Stimulated activated CD8-positive, alpha-beta memory T cell treated with anti-CD3 and anti-CD28 coated beads, Interleukin-4, amount 100 ng/mL, for 48 hours (primary cell): Measurements from ENCODE around the gene NGLY1.

ENCODE experiments used
- DNase-seq: peaks from one replicate; pipeline ENCODE4 v3.0.0-alpha.2; 2020

Gene NGLY1

DNA sequence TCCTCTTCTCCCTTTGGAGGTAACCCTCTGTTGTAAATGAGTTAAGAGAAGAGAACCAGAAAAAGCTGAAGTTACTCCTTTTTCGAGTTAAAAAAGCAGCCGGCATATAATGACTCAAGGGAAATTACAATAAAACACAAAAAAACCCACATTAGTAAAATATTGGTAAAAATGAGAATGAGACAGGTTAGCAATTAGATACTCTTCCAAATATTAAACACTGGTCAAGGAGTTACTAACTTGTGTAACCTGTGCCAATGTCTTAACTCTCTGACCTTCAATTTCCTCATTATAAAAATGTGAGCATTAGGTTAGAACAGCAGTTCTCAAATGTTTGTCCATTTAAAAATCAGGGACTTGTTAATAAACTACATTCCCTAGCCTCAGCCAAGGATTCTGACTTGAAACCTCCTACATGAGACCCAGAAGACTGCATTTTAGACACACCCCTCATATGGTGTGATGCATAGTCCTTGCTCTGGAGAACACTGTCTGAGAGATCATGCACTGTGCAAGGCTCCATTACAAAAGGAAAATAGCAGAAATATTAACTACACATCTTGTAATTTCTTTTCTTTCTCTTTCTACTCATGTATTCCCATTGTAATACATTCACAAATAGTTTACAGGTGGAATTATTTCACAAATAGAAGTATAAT lies 75.8 kb downstream of the NGLY1 start:
- DNase-seq: no peak

- DNase-seq: no peak
Measured at GRCh38 chr3:25706213-25706612, 77.0 kb downstream of the NGLY1 start.

DNA sequence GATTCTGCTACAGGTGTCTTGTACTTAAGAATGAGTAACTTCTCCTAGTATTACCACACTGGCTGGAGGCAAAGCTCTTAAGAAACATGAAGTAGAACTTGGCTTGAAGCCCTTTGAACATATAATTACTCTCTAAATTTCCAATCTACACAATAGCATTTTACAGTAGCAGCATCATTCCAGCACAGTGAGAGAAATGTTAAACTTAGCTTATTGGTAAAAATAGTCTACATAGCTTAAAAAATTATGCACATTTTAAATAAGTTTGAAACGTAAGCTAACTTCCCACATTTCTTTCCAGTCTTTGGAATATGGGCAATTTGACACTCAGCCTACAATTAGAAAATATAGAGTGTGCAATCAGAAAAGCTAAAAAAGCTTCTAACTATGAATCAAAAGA lies 85.7 kb downstream of the NGLY1 start:
- DNase-seq: no peak

DNA sequence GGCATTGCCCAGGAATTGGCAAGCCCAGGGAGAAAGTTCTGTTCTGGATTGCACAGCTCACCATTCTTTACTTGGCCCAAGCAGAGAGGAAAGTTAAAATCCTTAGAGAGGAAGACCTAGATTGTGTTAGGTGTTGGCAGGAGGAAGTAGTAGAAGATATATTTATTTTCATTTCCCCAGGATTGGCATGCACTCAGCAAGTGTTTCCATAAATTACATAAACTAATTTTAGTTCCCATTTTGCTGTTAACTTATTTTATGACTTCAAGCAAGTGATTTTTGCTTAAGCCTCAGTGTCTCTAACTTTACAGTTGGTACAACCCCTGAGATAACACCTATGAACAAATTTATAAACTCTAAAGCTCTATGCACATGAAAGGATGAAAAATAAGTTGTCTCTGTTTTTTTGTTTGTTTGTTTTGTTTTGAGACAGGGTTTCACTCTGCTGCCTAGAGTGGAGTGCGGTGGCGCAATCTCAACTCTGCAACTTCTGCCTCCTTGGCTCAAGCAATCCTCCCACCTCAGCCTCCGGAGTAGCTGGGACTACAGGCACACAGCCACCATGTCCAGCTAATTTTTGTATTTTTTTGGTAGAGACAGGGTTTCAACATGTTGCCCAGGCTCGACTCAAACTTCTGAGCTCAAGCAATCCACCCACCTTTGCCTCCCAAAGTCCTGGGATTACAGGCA lies 87.4 kb downstream of the NGLY1 start:
- DNase-seq: no peak

- no peak for DNase-seq
Measured at GRCh38 chr3:25693238-25693637, 90.0 kb downstream of the NGLY1 start.

DNA sequence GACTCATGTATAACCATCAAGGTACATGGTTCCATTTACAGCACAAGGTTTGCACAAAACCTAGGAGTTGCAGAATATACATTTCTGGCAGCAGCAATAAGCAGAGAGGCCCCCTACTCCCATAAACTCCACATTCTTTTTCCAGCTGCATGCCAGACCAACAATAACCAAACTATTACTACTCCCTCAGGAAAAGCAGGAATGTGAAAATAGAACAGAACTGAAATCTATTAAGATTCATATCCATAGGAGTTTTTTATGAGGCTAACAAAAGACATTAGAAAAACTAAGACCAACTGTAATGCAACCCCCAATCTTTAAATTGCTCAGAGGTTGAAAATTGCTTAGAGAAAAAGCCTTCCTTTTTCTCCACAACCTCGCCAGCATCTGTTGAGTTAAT lies 90.9 kb downstream of the NGLY1 start:
- no peak for DNase-seq

DNA sequence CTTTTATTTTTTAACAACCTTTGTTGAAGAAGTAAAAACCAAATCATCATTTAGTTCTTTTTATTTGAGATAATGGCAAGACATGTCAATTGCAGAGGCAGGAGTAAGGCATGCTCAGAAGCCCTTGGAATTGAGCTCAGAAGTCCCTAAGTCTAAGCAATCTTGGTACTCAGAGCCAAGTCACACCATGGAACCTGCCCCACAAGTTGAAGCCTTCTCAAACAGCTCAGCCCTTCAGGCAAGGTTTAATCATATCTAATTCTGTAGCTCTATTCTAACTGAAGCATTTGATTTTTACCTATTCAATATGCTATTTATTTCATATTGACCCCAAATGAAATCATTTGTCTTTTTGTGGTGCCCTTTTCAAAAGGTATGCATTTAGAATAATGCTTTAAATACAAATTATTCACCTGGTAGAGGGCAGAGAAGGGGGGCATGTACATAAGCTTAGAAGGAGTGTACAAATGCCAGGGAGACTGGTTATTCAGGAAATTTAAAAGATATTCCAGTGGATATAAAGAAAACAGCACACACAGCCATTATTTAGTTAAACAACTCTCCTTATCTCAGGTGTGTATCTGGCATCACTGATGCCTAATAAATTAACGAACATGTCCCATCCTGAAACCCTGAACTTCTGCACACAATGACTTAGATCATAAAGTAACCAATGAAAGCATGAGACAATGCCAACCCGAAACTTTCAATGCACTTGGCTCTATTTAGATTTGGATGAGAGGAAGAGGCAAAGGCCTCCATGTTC lies 92.3 kb downstream of the NGLY1 start:
- no peak for DNase-seq

DNA sequence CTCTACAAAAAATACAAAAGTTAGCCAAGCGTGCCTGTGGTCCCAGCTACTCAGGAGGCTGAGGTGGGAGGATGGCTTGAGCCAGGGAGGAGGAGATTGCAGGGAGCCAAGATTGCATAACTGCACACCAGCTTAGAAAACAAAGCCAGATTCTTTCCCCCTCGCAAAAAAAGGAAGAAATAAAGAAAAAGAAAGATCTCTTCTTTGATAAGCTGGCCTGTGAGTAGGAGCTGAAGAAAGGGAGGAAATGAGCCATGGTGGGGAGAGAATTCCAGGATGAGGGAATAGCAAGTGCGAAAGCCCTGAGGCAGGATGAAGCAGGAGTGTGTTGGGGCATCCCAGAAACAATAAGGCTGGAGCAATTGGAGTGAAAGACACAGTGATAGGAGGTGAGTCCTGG lies 94.0 kb downstream of the NGLY1 start:
- DNase-seq: no peak

DNA sequence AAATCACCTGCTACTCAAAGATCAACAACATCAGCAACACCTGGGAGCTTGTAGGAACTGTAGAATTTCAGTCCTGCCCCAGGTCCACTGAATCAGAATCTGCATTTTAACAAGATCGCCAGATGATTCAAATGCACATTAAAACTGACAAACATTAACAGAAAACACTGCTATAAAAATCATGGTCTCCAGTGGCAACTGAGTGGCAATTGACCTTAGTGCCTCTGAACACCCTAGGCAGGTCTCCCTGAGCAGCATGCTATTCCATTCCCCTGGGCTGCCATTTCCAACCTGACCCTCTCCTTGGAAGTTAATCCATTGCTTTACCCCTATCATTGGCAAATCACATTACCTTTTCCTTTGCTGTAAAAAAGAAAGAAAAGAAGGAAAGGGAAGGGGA lies 95.5 kb downstream of the NGLY1 start:
- no peak for DNase-seq

GRCh38 chr3:25686766-25687165 lies 96.5 kb downstream of the NGLY1 start:
- DNase-seq: no peak

- DNase-seq: no peak
Measured at GRCh38 chr3:25683882-25684281, 99.4 kb downstream of the NGLY1 start.

- no peak for DNase-seq
Measured at GRCh38 chr3:25683410-25683809, 99.8 kb downstream of the NGLY1 start.

DNA sequence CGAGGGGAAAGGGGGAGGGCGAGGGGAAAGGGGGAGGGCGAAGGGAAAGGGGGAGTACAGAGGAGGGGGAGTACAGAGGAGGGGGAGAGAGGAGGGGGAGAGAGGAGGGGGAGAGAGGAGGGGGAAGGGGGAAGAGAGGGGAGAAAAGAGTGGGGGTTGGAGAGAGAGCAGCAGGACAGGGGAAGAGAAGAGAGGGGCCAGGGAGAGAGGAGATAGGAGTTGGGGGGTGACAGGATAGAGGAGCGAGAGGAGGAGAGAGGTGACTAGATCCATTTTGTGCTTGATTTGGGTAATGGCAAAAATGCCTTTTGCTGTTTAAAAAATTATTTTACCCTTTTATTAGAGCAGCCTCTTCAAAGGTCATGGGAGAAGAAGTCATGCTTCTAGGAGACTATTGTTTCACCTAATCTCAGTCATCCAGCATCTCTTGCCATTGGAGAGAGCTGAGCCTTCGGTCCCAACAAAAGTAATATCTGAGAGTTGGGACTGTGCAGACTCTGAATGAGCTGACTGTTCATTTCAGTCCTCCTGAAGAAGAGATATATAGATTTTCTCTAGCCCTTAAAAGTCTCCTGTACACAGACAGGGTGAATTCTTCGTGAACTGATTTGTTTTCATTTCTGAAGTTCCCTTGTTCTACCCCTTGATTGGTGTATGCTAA lies 103.5 kb downstream of the NGLY1 start:
- no peak for DNase-seq

DNA sequence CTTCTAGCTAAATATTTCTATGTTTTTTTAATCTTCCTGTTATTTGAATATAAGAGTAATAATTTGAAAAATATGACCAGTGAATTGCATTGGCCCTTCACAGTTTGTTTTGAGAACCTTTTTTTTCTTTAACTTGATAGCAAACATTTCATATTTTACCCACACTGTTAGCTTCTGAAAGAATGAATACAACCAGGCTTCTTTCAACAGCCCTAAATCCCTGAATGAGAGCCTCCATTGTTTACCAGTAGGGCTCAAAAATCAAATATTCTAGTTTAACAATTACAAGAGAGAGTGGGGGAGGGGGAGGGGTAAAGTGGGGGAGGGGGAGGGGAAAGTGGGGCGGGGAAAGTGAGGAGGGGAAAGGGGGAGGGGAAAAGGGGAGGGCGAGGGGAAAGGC lies 104.1 kb downstream of the NGLY1 start:
- DNase-seq: no peak

GRCh38 chr3:25678581-25678980 lies 104.7 kb downstream of the NGLY1 start:
- no peak for DNase-seq

GRCh38 chr3:25677121-25677520 lies 106.1 kb downstream of the NGLY1 start:
- DNase-seq: no peak

GRCh38 chr3:25674670-25675069 lies 108.6 kb downstream of the NGLY1 start:
- DNase-seq: no peak

DNA sequence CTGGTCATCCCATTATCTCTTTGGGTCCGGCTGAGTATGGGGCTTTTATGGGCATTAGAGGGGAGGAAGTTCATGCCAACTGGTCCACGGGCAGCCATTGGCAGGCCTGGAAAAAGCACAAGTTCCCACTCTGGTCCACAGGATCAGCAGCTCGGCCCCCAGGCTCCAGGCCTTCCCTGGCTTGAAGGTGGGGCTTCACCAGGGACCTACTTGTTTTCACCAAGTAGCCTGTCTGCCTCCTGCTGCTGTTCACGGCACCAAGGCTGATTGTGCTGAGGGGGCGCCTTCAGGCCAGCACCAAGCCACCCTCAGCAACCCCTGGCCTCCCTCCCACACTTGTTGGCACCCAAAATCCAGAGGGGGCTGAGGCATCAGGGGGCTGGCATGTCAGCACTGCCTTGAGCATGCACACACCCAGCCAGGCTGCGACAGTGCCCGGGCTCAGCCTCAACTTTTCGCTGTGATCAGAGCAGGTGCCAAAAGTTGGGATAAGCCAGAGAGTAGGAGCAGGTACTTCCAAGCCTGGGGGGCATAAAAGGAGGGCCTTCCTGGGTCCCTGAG lies 109.4 kb downstream of the NGLY1 start:
- DNase-seq: no peak
